ENCODE data around the gene ELL3. TPM values are rescaled to one million over a fixed set of nuclear protein-coding genes. Genes with fewer than 3 reads are reported as not detected.

ELL3 gene
- total and polyA plus RNA-seq, 10 of the 15 experiments (the other 5 are each of a cell fraction or from before 2014, with no cell fraction given) = 12.9 to 30.3 (median 20.2) TPM

DNA sequence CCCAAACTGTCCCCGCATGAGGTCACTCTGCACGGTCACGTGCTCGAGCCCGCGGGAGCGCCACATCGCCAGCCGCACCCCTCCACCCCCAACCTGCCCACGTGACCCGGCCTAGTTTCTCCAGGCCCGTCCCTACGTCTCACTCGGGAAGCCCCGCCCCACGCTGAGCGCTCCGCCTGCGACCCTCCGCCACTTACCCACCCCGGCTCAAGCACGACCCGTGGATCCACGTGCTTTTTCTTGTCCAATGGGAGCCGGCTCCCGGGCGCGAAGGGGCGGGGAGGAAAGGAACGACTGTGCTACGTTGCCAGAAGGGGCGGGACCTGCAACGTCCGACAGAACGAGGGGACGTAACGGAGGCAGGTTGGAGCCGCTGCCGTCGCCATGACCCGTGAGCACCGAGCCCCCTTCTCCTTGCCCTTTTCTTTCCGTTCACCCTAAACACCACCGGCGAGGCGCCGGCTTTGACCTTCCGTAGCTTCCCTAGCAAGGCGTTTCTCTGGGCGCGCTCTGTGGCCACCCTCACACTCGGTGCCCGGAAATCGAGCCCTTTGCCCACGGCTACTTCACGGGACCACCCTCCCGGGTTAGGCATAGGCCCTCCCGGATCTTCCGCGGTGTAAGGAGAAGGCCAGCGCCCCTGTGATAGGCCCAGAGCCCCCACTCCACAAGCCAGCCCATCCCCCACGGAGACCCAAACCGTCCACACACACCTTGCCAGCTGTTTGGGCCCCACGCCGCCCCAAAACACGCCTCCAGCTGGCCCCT lies 15.4 kb upstream of the ELL3 start, which contains the start of gene SERF2 (continued):
- TF ChIP-seq LARP7 (IDR thresholded peaks at IDR 0.05) = peak; percentile 85
- no peak for TF ChIP-seq ZNF384 (IDR thresholded peaks at IDR 0.05; ENCODE audit: borderline replicate concordance, low read depth, low read length)
- TF ChIP-seq MYC (IDR thresholded peaks at IDR 0.05; ENCODE audit: insufficient read depth, insufficient read length, insufficient replicate concordance, low read length, severe bottlenecking) = no peak
- TF ChIP-seq FOXK2 (IDR thresholded peaks at IDR 0.05) = no peak
- TF ChIP-seq ZNF217 (IDR thresholded peaks at IDR 0.05) = no peak
- TF ChIP-seq, protein P1, sequence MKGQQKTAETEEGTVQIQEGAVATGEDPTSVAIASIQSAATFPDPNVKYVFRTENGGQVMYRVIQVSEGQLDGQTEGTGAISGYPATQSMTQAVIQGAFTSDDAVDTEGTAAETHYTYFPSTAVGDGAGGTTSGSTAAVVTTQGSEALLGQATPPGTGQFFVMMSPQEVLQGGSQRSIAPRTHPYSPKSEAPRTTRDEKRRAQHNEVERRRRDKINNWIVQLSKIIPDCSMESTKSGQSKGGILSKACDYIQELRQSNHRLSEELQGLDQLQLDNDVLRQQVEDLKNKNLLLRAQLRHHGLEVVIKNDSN (IDR thresholded peaks at IDR 0.05; ENCODE audit: borderline replicate concordance, extremely low read length, insufficient read depth, low read depth, low read length) = peak; percentile 99
- TF ChIP-seq, protein P2, sequence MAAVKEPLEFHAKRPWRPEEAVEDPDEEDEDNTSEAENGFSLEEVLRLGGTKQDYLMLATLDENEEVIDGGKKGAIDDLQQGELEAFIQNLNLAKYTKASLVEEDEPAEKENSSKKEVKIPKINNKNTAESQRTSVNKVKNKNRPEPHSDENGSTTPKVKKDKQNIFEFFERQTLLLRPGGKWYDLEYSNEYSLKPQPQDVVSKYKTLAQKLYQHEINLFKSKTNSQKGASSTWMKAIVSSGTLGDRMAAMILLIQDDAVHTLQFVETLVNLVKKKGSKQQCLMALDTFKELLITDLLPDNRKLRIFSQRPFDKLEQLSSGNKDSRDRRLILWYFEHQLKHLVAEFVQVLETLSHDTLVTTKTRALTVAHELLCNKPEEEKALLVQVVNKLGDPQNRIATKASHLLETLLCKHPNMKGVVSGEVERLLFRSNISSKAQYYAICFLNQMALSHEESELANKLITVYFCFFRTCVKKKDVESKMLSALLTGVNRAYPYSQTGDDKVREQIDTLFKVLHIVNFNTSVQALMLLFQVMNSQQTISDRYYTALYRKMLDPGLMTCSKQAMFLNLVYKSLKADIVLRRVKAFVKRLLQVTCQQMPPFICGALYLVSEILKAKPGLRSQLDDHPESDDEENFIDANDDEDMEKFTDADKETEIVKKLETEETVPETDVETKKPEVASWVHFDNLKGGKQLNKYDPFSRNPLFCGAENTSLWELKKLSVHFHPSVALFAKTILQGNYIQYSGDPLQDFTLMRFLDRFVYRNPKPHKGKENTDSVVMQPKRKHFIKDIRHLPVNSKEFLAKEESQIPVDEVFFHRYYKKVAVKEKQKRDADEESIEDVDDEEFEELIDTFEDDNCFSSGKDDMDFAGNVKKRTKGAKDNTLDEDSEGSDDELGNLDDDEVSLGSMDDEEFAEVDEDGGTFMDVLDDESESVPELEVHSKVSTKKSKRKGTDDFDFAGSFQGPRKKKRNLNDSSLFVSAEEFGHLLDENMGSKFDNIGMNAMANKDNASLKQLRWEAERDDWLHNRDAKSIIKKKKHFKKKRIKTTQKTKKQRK (IDR thresholded peaks at IDR 0.05; ENCODE audit: low read depth, low read length) = no peak
- no peak for TF ChIP-seq FOXM1 (IDR thresholded peaks at IDR 0.05; ENCODE audit: low read depth, low read length)
- peak; percentile 88; the same call in 1 of the 2 replicates for TF ChIP-seq PML (IDR thresholded peaks at IDR 0.05; ENCODE audit: low read length)
- no peak for TF ChIP-seq EZH2 (IDR thresholded peaks at IDR 0.05; ENCODE audit: borderline replicate concordance, control insufficient read depth, low read depth, low read length)
- TF ChIP-seq ZNF274 (IDR thresholded peaks at IDR 0.05; ENCODE audit: insufficient read depth, insufficient read length) = no peak
- TF ChIP-seq, protein P3, sequence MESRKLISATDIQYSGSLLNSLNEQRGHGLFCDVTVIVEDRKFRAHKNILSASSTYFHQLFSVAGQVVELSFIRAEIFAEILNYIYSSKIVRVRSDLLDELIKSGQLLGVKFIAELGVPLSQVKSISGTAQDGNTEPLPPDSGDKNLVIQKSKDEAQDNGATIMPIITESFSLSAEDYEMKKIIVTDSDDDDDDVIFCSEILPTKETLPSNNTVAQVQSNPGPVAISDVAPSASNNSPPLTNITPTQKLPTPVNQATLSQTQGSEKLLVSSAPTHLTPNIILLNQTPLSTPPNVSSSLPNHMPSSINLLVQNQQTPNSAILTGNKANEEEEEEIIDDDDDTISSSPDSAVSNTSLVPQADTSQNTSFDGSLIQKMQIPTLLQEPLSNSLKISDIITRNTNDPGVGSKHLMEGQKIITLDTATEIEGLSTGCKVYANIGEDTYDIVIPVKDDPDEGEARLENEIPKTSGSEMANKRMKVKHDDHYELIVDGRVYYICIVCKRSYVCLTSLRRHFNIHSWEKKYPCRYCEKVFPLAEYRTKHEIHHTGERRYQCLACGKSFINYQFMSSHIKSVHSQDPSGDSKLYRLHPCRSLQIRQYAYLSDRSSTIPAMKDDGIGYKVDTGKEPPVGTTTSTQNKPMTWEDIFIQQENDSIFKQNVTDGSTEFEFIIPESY (IDR thresholded peaks at IDR 0.05) = no peak
- TF ChIP-seq TCF3 (IDR thresholded peaks at IDR 0.05; ENCODE audit: borderline replicate concordance, insufficient read depth, low read depth, low read length) = no peak; the same call in 1 of the 2 replicates
- TF ChIP-seq TARDBP (IDR thresholded peaks at IDR 0.05; ENCODE audit: borderline replicate concordance) = no peak
- no peak for TF ChIP-seq RCOR1 (conservative IDR thresholded peaks at IDR 0.05; ENCODE audit: low read depth, low read length)
- TF ChIP-seq, protein P4, sequence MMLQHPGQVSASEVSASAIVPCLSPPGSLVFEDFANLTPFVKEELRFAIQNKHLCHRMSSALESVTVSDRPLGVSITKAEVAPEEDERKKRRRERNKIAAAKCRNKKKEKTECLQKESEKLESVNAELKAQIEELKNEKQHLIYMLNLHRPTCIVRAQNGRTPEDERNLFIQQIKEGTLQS (IDR thresholded peaks at IDR 0.05; ENCODE audit: borderline replicate concordance, extremely low read depth, low read depth, low read length) = peak; percentile 92
- TF ChIP-seq SMAD1 (IDR thresholded peaks at IDR 0.05; ENCODE audit: low read depth, partially characterized antibody) = peak; percentile 80
- TF ChIP-seq MYB (IDR thresholded peaks at IDR 0.05; ENCODE audit: borderline replicate concordance, low read depth, low read length) = no peak
- no peak for TF ChIP-seq SUZ12 (IDR thresholded peaks at IDR 0.05; ENCODE audit: unreplicated experiment)
- peak; percentile 29 for TF ChIP-seq IKZF1 (conservative IDR thresholded peaks at IDR 0.05)
- no peak; the same call in 1 of the 2 replicates for TF ChIP-seq JUNB (IDR thresholded peaks at IDR 0.05)

Measured in GM12878 (cell line).